GM18505 (cell line): ENCODE results near the gene LRRC1.
A peak's percentile ranks its signal among the peaks of the same experiment; 100 is the strongest.

ENCODE experiments used
- ATAC-seq: cut with Tn5 transposase; IDR thresholded peaks from one replicate; pipeline ENCODE4 v1.9.1; 2021; ENCODE audit not compliant: unreplicated experiment
- POLR2A ChIP-seq: IDR thresholded peaks from 4 replicates; pipeline ENCODE4 v1.6.1; 2011; ENCODE audit warnings: borderline replicate concordance; ENCODE audit not compliant: insufficient read depth, insufficient read length; ENCODE audit errors: extremely low read depth

LRRC1 gene

DNA sequence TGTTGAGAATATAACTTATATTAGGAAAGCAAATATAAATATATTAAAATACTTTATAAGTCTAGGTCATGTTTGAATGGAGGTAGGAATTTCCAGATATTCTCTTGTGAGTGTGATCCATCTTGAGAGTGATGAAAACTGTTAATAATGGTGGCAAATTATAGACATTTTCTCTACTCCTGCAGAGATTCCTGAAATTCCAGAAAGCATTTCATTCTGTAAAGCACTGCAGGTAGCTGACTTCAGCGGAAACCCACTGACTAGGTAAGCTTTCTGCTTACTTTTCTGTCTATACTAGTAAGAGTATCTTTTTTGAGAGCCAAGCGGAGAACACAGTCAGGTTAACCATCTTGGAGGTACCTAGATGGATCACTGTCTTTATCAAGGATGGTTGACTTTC lies 84.0 kb downstream of the LRRC1 start:
- TF ChIP-seq POLR2A = no peak
- no peak for ATAC-seq

DNA sequence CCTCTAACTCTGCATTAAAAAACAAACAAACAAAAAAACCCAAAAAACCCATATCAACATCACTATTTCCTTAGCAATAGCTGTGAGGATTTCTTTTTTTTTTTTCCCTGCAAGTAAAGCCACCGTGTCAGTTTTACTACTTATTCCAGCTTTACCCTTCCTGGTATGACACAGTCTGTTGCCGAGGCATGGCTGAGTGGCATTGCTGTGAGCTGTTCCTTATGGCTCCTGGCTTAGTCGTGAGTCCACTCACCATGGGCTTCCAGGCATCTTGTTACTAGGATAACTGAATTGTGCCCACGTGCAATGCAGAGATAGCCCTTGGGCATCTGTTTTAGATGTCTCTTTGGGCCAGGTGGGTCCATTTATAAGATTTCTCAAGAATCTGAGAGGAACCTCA lies 84.8 kb downstream of the LRRC1 start:
- no peak for TF ChIP-seq POLR2A
- ATAC-seq = no peak

GRCh38 chr6:53887316-53887715 lies 92.5 kb downstream of the LRRC1 start:
- no peak for ATAC-seq

GRCh38 chr6:53888931-53889330 lies 94.1 kb downstream of the LRRC1 start:
- ATAC-seq = no peak

More at GRCh38 chr6:53887316-53887715, 92.5 kb downstream of the LRRC1 start:
- TF ChIP-seq POLR2A = no peak

GRCh38 chr6:53889365-53889764 lies 94.6 kb downstream of the LRRC1 start:
- no peak for ATAC-seq
- no peak for TF ChIP-seq POLR2A

More at GRCh38 chr6:53888931-53889330, 94.1 kb downstream of the LRRC1 start:
- no peak for TF ChIP-seq POLR2A

GRCh38 chr6:53892707-53893106 lies 97.9 kb downstream of the LRRC1 start:
- no peak for TF ChIP-seq POLR2A
- peak; percentile 50 for ATAC-seq

DNA sequence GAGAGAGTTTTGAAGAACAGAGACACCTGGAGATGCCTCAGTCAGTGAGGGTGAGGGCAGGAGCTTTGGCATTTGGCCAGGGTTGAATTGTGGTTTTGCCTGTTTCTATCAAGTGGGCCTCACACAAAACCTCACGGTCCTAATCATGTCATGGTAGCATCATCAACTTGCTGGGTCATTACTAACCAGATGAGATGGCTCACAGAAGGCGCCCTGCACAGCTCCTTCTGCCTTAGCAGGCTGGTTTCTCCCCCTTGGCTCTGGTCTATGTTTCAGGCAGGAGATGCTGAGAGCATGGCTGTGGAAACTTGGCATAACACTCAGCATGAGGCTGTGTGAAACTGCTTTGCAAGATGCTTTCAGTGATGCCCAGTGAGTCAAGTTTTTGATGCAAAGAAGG lies 99.3 kb downstream of the LRRC1 start:
- ATAC-seq = peak; percentile 82
- no peak for TF ChIP-seq POLR2A

- TF ChIP-seq POLR2A = no peak
- ATAC-seq = no peak
Observed at GRCh38 chr6:53896196-53896595, 101.4 kb downstream of the LRRC1 start.

- TF ChIP-seq POLR2A = no peak
- ATAC-seq = no peak
Observed at GRCh38 chr6:53898026-53898795, 103.4 kb downstream of the LRRC1 start.

DNA sequence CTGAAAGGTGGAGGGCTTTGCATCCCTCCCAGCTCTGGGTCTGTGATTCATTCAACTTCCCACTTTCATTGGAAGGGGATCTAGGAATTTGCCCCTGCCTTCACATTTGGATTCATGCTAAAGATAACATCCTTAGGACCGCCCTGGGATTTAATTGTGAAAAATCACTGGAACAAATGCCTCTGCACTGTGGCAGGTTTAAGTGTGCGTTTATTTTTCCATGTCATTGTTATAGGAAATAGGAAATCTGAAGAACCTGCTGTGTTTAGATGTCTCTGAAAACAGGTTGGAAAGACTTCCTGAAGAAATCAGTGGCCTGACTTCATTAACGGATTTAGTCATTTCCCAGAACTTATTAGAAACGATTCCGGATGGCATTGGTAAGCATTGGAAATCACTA lies 104.7 kb downstream of the LRRC1 start:
- ATAC-seq = no peak
- no peak for TF ChIP-seq POLR2A

DNA sequence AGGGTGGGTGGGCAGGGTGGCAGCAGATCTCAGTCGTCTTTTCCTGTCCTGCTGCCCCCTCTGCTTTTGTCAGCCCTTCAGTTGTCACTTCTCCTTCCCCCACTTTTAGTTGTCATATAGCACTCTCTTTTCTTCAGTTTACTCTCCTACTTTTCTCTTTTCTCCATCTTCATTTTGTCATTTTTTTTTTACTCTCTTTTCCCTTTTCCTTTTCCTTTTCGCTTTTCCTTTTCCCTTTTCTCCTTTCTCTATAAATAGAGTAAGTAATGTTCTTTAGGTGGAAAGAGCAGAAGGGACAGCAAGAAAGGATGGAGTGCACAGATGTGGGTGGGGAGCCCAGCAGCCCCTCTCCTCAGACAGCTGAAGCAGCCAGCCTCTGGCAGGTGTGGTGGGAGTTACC lies 108.6 kb downstream of the LRRC1 start:
- no peak for TF ChIP-seq POLR2A

GRCh38 chr6:53906103-53906502 lies 111.3 kb downstream of the LRRC1 start:
- no peak for TF ChIP-seq POLR2A
- no peak for ATAC-seq

More for the DNA sequence above, 108.6 kb downstream of the LRRC1 start:
- ATAC-seq = no peak

DNA sequence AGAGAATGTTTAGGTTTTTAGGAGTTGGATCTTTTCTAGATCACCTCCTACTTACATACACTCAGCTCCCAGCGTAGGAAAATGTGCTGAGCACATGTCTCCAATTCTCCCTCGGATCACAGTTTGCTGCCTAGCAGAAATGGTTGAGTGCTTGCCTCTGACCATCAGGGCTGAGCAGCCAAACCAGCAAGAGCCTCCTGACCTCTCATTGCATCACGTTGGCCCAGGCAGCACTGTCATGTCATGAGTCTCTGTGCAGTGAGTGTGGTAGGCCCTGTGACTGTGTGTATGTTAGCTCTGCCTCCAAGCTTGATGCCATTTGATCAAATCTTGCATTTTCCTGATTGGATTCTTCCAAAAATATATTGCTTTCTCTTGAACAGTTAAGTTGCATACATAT lies 112.0 kb downstream of the LRRC1 start:
- TF ChIP-seq POLR2A = no peak
- ATAC-seq = no peak

DNA sequence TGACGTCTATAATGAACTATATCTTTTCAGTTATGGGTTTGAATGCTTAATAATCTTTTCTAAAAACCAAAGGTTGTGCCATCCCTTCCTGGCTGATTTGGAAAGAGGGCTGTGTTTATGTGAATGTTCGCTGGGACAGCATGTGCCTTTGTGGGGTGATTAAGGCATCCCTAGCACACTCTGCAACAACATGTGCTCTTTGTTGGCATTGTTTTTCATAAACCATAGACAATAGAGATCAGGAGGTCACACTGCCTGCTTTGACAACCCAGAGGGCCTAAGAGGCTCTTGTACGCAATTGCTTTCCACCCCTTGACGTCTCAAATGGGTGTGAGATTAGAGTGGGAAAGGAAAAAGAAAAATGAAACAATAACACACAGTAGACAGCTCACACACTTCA lies 116.0 kb downstream of the LRRC1 start:
- TF ChIP-seq POLR2A = no peak
- ATAC-seq = no peak
